ENCODE data around the gene PLPPR3. TPM values are rescaled to one million over a fixed set of nuclear protein-coding genes. Genes with fewer than 3 reads are reported as not detected.

Gene PLPPR3
- total RNA-seq, 2 donors from 2014 or later, result 110 to 111 TPM

DNA sequence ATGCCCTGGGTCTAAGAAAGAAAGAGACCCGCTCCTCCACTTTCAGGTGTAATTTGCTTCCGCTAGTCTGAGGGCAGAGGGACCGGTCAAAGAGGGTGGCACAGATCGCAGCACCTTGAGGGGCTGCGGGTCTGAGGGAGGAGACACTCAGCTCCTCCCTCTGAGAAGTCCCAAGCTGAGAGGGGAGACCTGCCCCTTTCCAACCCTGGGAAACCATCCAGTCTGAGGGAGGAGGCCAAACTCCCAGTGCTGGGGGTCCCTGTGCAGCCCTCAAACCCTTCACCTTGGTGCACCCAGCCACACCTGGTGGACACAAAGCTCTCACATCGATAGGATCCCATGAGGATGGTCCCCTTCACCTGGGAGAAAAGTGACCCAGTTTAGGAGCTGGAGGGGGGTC lies 57.9 kb downstream of the PLPPR3 start:
- Mint-ChIP-seq H3K36me3 (ENCODE audit: low read depth) (no peaks in the 10 kb centered on the region), H3K9me3 (peaks cover 10% of the 10 kb centered on the region), H3K27me3 (ENCODE audit: insufficient read depth) (no peaks in the 10 kb centered on the region), H3K4me1 (no peaks in the 10 kb centered on the region), H3K4me3 (no peak overlapping the region), H3K27ac (no peak overlapping the region)
- no peak overlapping the region for H3K9ac ChIP-seq (ENCODE audit: extremely low read depth, low read length, poor library complexity, severe bottlenecking)
- DNase-seq, result no peak
- TF ChIP-seq, protein P1, sequence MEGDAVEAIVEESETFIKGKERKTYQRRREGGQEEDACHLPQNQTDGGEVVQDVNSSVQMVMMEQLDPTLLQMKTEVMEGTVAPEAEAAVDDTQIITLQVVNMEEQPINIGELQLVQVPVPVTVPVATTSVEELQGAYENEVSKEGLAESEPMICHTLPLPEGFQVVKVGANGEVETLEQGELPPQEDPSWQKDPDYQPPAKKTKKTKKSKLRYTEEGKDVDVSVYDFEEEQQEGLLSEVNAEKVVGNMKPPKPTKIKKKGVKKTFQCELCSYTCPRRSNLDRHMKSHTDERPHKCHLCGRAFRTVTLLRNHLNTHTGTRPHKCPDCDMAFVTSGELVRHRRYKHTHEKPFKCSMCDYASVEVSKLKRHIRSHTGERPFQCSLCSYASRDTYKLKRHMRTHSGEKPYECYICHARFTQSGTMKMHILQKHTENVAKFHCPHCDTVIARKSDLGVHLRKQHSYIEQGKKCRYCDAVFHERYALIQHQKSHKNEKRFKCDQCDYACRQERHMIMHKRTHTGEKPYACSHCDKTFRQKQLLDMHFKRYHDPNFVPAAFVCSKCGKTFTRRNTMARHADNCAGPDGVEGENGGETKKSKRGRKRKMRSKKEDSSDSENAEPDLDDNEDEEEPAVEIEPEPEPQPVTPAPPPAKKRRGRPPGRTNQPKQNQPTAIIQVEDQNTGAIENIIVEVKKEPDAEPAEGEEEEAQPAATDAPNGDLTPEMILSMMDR (conservative IDR thresholded peaks at IDR 0.05), result no peak
- no peak overlapping the region for H3K4me3 ChIP-seq (ENCODE audit: low read length)
- H3K27ac ChIP-seq (ENCODE audit: low read depth, low read length), result no peak overlapping the region
- WGBS, 2 experiments (ENCODE audit: insufficient coverage in 1 of 2, insufficient read length in 1 of 2), result 81 to 94% methylated on average over 5 to 6 of the region's 6 CpGs
- no peaks in the 10 kb centered on the region for H3K9me3 ChIP-seq (ENCODE audit: control insufficient read depth, low read length)
- H3K4me1 ChIP-seq (ENCODE audit: control insufficient read depth, insufficient read depth, low read length), result no peaks in the 10 kb centered on the region
- H3K27me3 ChIP-seq (ENCODE audit: control insufficient read depth, insufficient read depth, low read length, poor library complexity, severe bottlenecking), result no peaks in the 10 kb centered on the region
- no peaks in the 10 kb centered on the region for H3K36me3 ChIP-seq (ENCODE audit: control insufficient read depth, insufficient read depth, low read length)

DNA sequence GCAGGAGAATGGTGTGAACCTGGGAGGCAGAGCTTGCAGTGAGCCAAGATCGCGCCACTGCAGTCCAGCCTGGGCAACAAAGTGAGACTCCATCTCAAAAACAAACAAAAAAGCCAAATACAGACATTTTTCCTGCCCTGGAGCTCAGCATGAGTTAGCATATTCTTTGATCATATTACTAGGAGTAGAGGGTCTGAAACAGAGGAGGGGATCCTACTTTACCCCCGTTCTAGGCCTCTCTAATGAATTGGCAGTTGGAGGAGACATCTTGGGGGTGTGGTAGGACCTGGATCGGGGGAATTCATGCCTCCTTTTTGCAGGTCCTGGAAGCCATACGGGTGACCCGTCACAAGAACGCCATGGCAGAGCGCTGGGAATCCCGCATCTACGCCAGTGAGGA lies 58.6 kb downstream of the PLPPR3 start:
- no peaks in the 10 kb centered on the region for H3K9me3 ChIP-seq (ENCODE audit: control insufficient read depth, low read length)
- H3K27me3 ChIP-seq (ENCODE audit: control insufficient read depth, insufficient read depth, low read length, poor library complexity, severe bottlenecking), result no peaks in the 10 kb centered on the region
- no peaks in the 10 kb centered on the region for H3K4me1 ChIP-seq (ENCODE audit: control insufficient read depth, insufficient read depth, low read length)
- DNase-seq, result no peak
- Mint-ChIP-seq H3K27ac (no peak overlapping the region), H3K4me3 (no peak overlapping the region), H3K27me3 (ENCODE audit: insufficient read depth) (no peaks in the 10 kb centered on the region), H3K36me3 (ENCODE audit: low read depth) (no peaks in the 10 kb centered on the region), H3K4me1 (no peaks in the 10 kb centered on the region), H3K9me3 (peaks cover 16% of the 10 kb centered on the region)
- H3K36me3 ChIP-seq (ENCODE audit: control insufficient read depth, insufficient read depth, low read length), result no peaks in the 10 kb centered on the region
- WGBS, 2 experiments (ENCODE audit: insufficient coverage in 1 of 2, insufficient read length in 1 of 2), result 94 to 97% methylated on average over 7 to 10 of the region's 10 CpGs
- TF ChIP-seq, protein P1 (conservative IDR thresholded peaks at IDR 0.05), result no peak
- H3K4me3 ChIP-seq (ENCODE audit: low read length), result no peak overlapping the region
- no peak overlapping the region for H3K9ac ChIP-seq (ENCODE audit: extremely low read depth, low read length, poor library complexity, severe bottlenecking)
- H3K27ac ChIP-seq (ENCODE audit: low read depth, low read length), result no peak overlapping the region

Small RNA genes within 50 kb of the gene (microRNA-seq; reads per million reads assigned to microRNA genes)
- gene MIR3187 (ENCODE audit: borderline microRNAs expressed), result 1.3 reads per million
- gene MIR4745 (ENCODE audit: borderline microRNAs expressed), result not detected

Other genes starting within 250 kb of the PLPPR3 start
- gene BSG, start 249.4 kb downstream of the PLPPR3 start, total RNA-seq, result 100 to 1,000 TPM; 808 to 833 TPM
- under 1 TPM; 0.15 to 0.75 TPM for gene HCN2, start 232.1 kb downstream of the PLPPR3 start, total RNA-seq
- 10 to 100 TPM; 76.6 to 86.4 TPM for gene POLRMT, start 188.4 kb downstream of the PLPPR3 start, total RNA-seq
- under 1 TPM; 0.81 to 0.82 TPM for gene FGF22, start 182.1 kb downstream of the PLPPR3 start, total RNA-seq
- 10 to 100 TPM; 49.1 to 66.4 TPM for gene RNF126, start 158.7 kb downstream of the PLPPR3 start, total RNA-seq
- 10 to 100 TPM in 1 of 2 donors, 1 to 10 TPM in 1; 9.8 to 14.1 TPM for gene FSTL3, start 145.6 kb downstream of the PLPPR3 start, total RNA-seq
- gene PRSS57, start 126.5 kb downstream of the PLPPR3 start, total RNA-seq, result not detected
- 10 to 100 TPM; 32.9 to 40.8 TPM for gene PALM, start 113.0 kb downstream of the PLPPR3 start, total RNA-seq
- under 1 TPM in 1 of 2 donors, not detected in 1; 0.11 TPM for gene MISP, start 70.8 kb downstream of the PLPPR3 start, total RNA-seq
- 100 to 1,000 TPM; 647 to 694 TPM for gene PTBP1, start 24.5 kb downstream of the PLPPR3 start, total RNA-seq
- gene AZU1, start 5.9 kb upstream of the PLPPR3 start, total RNA-seq, result 1 to 10 TPM; 2.5 to 3.7 TPM
- gene PRTN3, start 19.0 kb upstream of the PLPPR3 start, total RNA-seq, result not detected
- gene ELANE, start 30.3 kb upstream of the PLPPR3 start, total RNA-seq, result not detected
- gene CFD, start 37.7 kb upstream of the PLPPR3 start, total RNA-seq, result 1 to 10 TPM in 1 of 2 donors, under 1 TPM in 1; 0.38 to 1.1 TPM
- gene MED16, start 71.2 kb upstream of the PLPPR3 start, total RNA-seq, result 10 to 100 TPM; 75.8 to 92.4 TPM
- gene RNU6-9, start 71.5 kb upstream of the PLPPR3 start, total RNA-seq, result not detected
- gene R3HDM4, start 91.3 kb upstream of the PLPPR3 start, total RNA-seq, result 10 to 100 TPM; 61.1 to 64.7 TPM
- under 1 TPM in 1 of 2 donors, not detected in 1; 0.73 TPM for gene KISS1R, start 95.4 kb upstream of the PLPPR3 start, total RNA-seq
- gene ARID3A, start 104.1 kb upstream of the PLPPR3 start, total RNA-seq, result 100 to 1,000 TPM; 121 to 124 TPM
- 10 to 100 TPM; 68.6 to 85.6 TPM for gene WDR18, start 162.4 kb upstream of the PLPPR3 start, total RNA-seq
- 1 to 10 TPM; 2.0 TPM for gene GRIN3B, start 178.5 kb upstream of the PLPPR3 start, total RNA-seq
- gene TMEM259, start 199.2 kb upstream of the PLPPR3 start, total RNA-seq, result 100 to 1,000 TPM; 157 to 176 TPM
- not detected for gene RNU6-2, start 199.6 kb upstream of the PLPPR3 start, total RNA-seq
- gene CNN2, start 204.7 kb upstream of the PLPPR3 start, total RNA-seq, result 100 to 1,000 TPM; 426 to 469 TPM
- gene ABCA7, start 218.2 kb upstream of the PLPPR3 start, total RNA-seq, result 10 to 100 TPM; 67.2 to 68.7 TPM
- 10 to 100 TPM; 14.8 to 17.1 TPM for gene ARHGAP45, start 245.2 kb upstream of the PLPPR3 start, total RNA-seq